Right forelimb (tissue), 1 donor: ENCODE results near the gene NEK2.
"Not testable (repeated sequence)": the region's sequence is repeated elsewhere in the genome, so short reads cannot be mapped to it uniquely, and the experiment has no call there.

Experiments used
- DNase-seq: peaks from one replicate; pipeline ENCODE4 v3.0.0-alpha.2; 2018

Gene NEK2

GRCh38 chr1:211675230-211676105 lies at the start of gene NEK2:
NEK2 (minus strand) TSS chr1:211675621; CDS start chr1:211675479, 142 bp downstream.
- peak; percentile 92 for DNase-seq

GRCh38 chr1:211724687-211725196 lies 49.3 kb upstream of the NEK2 start:
- no peak for DNase-seq

GRCh38 chr1:211723273-211723672 lies 47.9 kb upstream of the NEK2 start:
- DNase-seq, result no peak

DNA sequence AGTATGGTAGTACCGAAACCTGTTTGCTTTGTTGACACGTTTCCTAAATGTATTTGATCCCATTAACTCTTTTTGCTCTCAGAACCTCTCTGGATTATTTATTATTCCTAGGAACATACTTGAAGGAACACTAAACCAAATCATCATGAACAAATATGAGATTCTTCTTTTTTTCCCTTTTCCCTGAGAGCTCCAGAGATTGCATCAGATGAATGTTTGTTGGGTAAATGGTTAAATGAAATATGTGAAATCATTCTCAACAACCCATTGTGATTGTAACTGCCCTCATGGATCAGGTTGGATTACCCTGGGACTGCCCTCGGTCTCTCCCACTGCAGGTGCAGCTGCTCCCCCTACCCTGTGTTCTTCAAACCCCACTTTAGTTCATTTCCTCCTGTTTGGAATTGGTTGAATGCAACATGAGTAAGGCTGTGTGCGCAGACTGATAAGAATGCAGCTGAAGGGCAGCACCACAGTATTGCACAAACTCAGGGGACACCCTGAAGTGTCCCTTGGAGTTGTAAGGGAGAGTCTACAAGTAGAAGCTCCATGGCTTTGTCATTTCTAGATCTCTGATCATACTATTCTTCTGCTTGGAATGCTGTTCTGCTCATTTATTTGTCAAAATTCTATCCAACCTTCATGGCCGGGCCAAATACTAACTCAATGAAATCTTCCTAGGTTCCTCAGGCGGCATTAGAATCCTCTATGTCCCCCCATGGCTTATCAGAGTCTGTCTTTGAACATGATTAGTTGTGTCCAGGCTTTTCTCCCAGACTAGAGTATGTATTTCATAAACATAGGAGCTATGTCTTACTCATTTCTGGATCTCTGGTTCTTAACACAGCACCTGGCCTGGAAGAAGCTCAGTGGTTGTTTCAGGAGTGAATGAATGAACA lies 47.1 kb upstream of the NEK2 start:
- no peak for DNase-seq

GRCh38 chr1:211716555-211716954 lies 41.1 kb upstream of the NEK2 start:
- not testable (repeated sequence) for DNase-seq

DNA sequence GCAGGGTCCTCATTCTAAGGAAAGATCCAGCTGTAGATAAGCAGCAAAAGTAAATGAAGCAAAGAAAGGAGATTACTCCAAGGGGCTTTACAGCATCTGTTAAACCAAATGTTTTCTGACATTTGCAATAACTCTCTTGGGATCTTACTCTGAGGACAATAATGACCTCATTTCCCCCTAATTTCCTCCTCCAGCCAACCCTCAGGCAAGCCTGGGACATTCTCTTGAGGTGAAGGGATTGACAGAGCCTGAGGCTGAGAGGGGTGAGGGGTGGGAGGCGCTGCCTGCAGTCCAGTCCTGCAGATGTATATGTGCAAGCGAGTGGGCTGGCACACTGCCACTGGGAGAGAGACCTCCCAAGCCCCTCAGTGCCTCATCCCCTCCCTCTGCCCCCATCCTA lies 40.5 kb upstream of the NEK2 start:
- DNase-seq, result no peak

GRCh38 chr1:211714154-211714553 lies 38.7 kb upstream of the NEK2 start:
- DNase-seq, result no peak

- no peak for DNase-seq
Measured at GRCh38 chr1:211713231-211713630, 37.8 kb upstream of the NEK2 start.

- DNase-seq, result no peak
Measured at GRCh38 chr1:211711315-211711705, 35.9 kb upstream of the NEK2 start.

- DNase-seq, result no peak
Measured at GRCh38 chr1:211710566-211711314, 35.3 kb upstream of the NEK2 start.

- DNase-seq, result no peak
Measured at GRCh38 chr1:211708926-211709325, 33.5 kb upstream of the NEK2 start.

DNA sequence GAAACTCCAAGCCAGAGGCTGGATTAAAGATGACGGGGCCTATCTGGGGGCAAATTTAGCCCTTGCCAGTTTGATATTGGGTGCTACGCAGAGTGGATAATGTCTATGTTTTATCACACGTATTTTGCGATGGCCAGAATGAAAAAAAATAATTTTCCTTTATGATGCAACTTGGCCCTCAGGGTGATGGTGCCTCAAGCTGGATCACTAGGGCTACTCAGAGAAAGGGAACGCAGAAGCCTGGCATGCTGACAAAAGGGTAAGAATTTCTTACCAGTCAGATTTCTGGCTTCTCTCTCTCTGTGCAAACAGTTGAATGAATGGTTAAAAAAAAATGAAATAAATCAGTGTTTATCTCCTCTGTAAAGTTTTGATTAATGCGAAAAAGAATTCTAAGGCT lies 32.6 kb upstream of the NEK2 start:
- no peak for DNase-seq

GRCh38 chr1:211705467-211706091 lies 30.2 kb upstream of the NEK2 start:
- no peak for DNase-seq

DNA sequence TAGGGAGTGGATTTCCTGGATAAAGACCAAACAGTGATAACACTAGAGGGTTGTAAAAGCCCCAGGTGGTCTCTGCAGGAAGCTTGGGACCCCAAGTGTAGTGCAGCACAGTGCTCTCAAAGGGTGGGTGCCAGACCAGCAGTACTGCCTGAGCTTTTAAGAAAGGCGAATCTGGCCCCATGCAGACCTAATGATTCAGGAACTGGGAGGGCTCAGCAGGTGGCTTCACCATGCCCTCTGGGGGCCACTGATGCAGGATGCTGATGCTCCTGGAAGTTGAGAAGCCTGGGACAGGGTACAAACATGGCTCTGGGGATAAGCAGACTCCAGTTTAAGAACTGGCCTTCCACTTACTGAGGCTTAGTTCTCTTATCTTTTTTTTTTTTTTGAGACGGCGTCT lies 29.1 kb upstream of the NEK2 start:
- DNase-seq, result no peak

DNA sequence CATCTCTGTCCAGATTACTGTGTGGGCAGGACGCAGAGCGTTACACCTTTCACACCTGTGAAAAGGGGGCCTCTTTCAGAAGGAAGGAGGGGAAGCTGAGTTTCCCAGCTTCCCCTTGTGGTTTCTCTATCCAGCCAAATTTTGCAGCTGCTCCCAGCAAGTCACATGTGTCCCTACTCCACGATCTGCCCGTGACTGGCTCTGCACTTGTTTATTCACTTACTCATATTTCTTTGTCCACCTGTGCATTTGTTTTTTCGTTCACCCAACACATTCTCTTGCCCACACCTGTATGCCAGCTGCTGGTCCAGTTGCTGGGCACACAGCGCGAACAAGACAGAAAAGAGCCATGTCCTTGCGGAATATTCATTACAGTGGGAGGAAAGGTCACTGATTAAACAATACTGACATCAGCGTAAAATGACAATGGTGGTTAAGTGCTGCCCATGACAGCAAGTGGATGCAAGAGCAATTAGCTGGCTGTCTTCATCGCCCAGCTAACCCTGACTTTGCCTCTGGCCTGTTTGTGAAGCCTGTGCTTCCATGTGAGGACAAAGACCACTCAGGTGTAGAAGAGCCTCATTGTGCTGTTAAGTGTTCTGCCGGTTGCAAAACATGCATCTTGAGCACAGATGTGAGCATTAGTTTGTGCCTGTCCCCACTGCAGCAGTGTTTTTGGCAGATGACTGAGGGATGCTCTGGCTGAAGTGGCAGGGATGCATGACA lies 28.6 kb upstream of the NEK2 start:
- no peak for DNase-seq

GRCh38 chr1:211701733-211702132 lies 26.3 kb upstream of the NEK2 start:
- DNase-seq, result no peak

DNA sequence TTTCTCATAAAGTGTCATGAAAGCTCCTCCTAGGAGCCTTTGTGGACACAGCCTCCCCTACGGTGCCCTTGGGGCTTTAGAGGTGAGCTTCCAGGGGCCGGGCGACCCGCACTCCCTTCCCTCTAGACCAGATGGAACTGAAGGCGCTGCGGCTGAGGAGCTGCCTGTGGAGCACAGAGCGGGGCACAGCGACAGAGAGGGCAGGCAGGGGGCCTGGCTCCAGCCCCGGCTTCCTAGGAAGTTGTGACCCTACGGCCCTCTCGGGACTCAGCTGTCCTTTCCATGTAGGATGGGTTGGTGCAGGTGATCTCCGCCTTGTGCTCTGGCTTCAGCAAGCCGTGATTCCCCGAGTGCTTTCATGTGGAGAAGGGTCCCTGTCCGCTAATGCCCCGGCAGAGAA lies 23.6 kb upstream of the NEK2 start:
- no peak for DNase-seq

DNA sequence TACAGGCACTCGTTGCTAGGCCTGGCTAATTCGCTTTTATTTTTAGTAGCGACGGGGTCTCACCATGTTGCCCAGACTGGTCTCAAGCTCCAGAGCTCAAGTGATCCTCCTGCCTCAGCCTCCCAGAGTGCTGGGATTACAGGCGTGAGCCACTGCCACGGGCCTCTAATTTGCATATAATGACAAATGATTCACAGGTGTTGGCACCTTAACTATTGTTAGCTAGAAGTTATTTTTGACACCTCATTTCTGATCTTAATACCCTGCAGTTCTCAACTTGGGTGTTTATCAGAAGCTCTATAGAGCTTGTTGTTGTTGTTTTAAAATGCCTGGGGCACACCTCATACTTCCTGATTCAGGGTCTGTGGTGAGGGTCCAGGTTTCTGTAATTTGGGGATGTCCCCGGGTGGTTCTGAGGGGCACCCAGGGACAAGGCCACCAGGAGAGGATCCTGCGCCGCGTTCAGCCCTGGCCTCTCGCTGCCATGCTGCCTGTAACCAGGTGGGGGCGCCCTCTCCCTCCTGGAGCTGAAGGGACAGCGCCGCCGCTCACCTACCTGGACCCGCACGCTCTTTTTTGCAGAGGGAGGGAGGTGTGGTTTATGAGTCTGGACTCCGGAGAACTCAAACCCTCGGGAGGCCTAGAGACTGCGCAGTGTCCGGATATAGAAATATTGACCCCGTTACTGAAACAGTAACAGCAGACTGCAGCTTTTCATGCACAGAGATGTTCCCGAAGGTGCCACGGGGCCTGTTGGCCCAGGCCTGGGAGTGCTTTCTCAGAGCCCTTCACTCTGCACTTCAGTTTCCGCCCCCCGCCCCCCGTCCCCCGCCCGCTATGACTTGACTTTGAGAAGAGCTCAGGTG lies 23.0 kb upstream of the NEK2 start:
- peak; percentile 80 for DNase-seq

DNA sequence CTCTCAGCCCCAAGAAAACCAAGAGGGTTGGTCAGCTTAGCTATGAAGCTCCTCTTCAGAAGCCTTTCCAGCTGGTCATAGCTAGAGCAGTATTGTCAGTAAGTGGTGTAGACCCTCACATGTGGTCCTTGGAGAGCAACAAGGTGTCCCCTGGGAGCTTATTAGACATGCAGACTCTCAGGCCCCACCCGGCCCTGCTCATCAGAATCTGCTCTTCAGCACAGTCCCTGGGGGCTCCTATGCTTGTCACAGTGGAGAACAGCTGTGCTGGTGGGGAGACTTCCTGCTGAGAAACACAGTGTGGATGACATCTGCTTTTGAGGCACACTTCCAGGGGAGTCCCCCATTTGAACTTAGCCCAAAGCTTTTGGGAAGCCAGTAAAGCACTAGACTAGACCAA lies 21.9 kb upstream of the NEK2 start:
- DNase-seq, result no peak

- DNase-seq, result no peak
Measured at GRCh38 chr1:211695135-211695816, 19.9 kb upstream of the NEK2 start.
